Measurements from ENCODE around the gene MAPK1.

The MAPK1 gene

GRCh38 chr22:21760640-21761039 lies 106.8 kb downstream of the MAPK1 start:
- Histone ChIP-seq H3K36me3 (peaks cover 32% of the 10 kb centered on the region), H3K9me3 (no peaks in the 10 kb centered on the region; the same call in 1 of the 2 replicates), H3K4me3 (ENCODE audit: low read depth, low read length) (no peak overlapping the region), H3K27me3 (no peaks in the 10 kb centered on the region), H3K4me1 (0 out of 2 replicates have a peak, but pooled peaks cover 2% of the 10 kb centered on the region)
- no peak for DNase-seq
- no peak for TF ChIP-seq CTCF (IDR thresholded peaks at IDR 0.05; ENCODE audit: low read depth, low read length)

- no peak for DNase-seq
- H3K4me1 ChIP-seq: peaks cover 4% of the 10 kb centered on the region; the same call in 1 of the 2 replicates
- H3K4me3 ChIP-seq (ENCODE audit: low read depth, low read length): no peak overlapping the region
- peaks cover 28% of the 10 kb centered on the region for H3K36me3 ChIP-seq
- H3K9me3 ChIP-seq: no peaks in the 10 kb centered on the region; the same call in 1 of the 2 replicates
- no peak for TF ChIP-seq CTCF (IDR thresholded peaks at IDR 0.05; ENCODE audit: low read depth, low read length)
- no peaks in the 10 kb centered on the region for H3K27me3 ChIP-seq
Observed at GRCh38 chr22:21759646-21760376, 107.6 kb downstream of the MAPK1 start.

GRCh38 chr22:21759093-21759492 lies 108.4 kb downstream of the MAPK1 start:
- DNase-seq: no peak
- Histone ChIP-seq H3K4me1 (peaks cover 10% of the 10 kb centered on the region), H3K9me3 (no peaks in the 10 kb centered on the region; the same call in 1 of the 2 replicates), H3K4me3 (ENCODE audit: low read depth, low read length) (no peak overlapping the region), H3K36me3 (peaks cover 20% of the 10 kb centered on the region), H3K27me3 (no peaks in the 10 kb centered on the region)
- no peak for TF ChIP-seq CTCF (IDR thresholded peaks at IDR 0.05; ENCODE audit: low read depth, low read length)

- no peak for DNase-seq
- Histone ChIP-seq H3K36me3 (peaks cover 12% of the 10 kb centered on the region), H3K4me3 (ENCODE audit: low read depth, low read length) (no peak overlapping the region), H3K9me3 (no peaks in the 10 kb centered on the region; the same call in 1 of the 2 replicates), H3K27me3 (no peaks in the 10 kb centered on the region), H3K4me1 (peaks cover 10% of the 10 kb centered on the region)
- no peak for TF ChIP-seq CTCF (IDR thresholded peaks at IDR 0.05; ENCODE audit: low read depth, low read length)
Observed at GRCh38 chr22:21758091-21758864, 109.2 kb downstream of the MAPK1 start.

- H3K4me3 ChIP-seq (ENCODE audit: low read depth, low read length): no peak overlapping the region
- DNase-seq: no peak
- peaks cover 10% of the 10 kb centered on the region for H3K4me1 ChIP-seq
- no peaks in the 10 kb centered on the region for H3K27me3 ChIP-seq
- no peaks in the 10 kb centered on the region; the same call in 1 of the 2 replicates for H3K9me3 ChIP-seq
- TF ChIP-seq CTCF (IDR thresholded peaks at IDR 0.05; ENCODE audit: low read depth, low read length): no peak
- no peaks in the 10 kb centered on the region for H3K36me3 ChIP-seq
Observed at GRCh38 chr22:21755851-21756284, 111.6 kb downstream of the MAPK1 start.
